ENCODE measurements around the gene ACSF3.
A peak's percentile ranks its signal among the peaks of the same experiment; 100 is the strongest.

ACSF3 gene

GRCh38 chr16:89114159-89114981 lies 20.7 kb downstream of the ACSF3 start:
- peak; percentile 63 for DNase-seq

GRCh38 chr16:89115216-89115861 lies 21.7 kb downstream of the ACSF3 start:
- DNase-seq = peak; percentile 90

GRCh38 chr16:89116341-89117226 lies 22.9 kb downstream of the ACSF3 start:
- peak; percentile 18 for DNase-seq

- DNase-seq = no peak
Measured at GRCh38 chr16:89117227-89117974, 23.7 kb downstream of the ACSF3 start.

- no peak for DNase-seq
Measured at GRCh38 chr16:89117975-89118289, 24.3 kb downstream of the ACSF3 start.

- no peak for DNase-seq
Measured at GRCh38 chr16:89118361-89119165, 24.9 kb downstream of the ACSF3 start.

GRCh38 chr16:89119166-89119621 lies 25.5 kb downstream of the ACSF3 start:
- no peak for DNase-seq

GRCh38 chr16:89119661-89120141 lies 26.0 kb downstream of the ACSF3 start:
- no peak for DNase-seq

GRCh38 chr16:89120281-89120680 lies 26.6 kb downstream of the ACSF3 start:
- DNase-seq = no peak

- no peak for DNase-seq
Measured at GRCh38 chr16:89120921-89121351, 27.3 kb downstream of the ACSF3 start.

- DNase-seq = no peak
Measured at GRCh38 chr16:89121691-89122321, 28.2 kb downstream of the ACSF3 start.

GRCh38 chr16:89122322-89122851 lies 28.7 kb downstream of the ACSF3 start:
- DNase-seq = peak; percentile 74

GRCh38 chr16:89123001-89123830 lies 29.6 kb downstream of the ACSF3 start:
- DNase-seq = no peak

GRCh38 chr16:89123831-89124100 lies 30.1 kb downstream of the ACSF3 start:
- DNase-seq = no peak

GRCh38 chr16:89129378-89129777 lies 35.7 kb downstream of the ACSF3 start:
- no peak for DNase-seq

- no peak for DNase-seq
Measured at GRCh38 chr16:89130448-89130847, 36.8 kb downstream of the ACSF3 start.

GRCh38 chr16:89131783-89132182 lies 38.1 kb downstream of the ACSF3 start:
- DNase-seq = no peak

GRCh38 chr16:89132194-89133005 lies 38.7 kb downstream of the ACSF3 start:
- no peak for DNase-seq

GRCh38 chr16:89133457-89134127 lies 39.9 kb downstream of the ACSF3 start:
- DNase-seq = no peak
